HG02588 (cell line): ENCODE data around the gene ID1.
"Not testable (repeated sequence)": the region's sequence is repeated elsewhere in the genome, so short reads cannot be mapped to it uniquely, and the experiment has no call there.

Experiments
- ATAC-seq: cut with Tn5 transposase; IDR thresholded peaks from one replicate; pipeline ENCODE4 v1.9.1; 2021; ENCODE audit warnings: mild to moderate bottlenecking, moderate library complexity; ENCODE audit not compliant: unreplicated experiment

Gene ID1

DNA sequence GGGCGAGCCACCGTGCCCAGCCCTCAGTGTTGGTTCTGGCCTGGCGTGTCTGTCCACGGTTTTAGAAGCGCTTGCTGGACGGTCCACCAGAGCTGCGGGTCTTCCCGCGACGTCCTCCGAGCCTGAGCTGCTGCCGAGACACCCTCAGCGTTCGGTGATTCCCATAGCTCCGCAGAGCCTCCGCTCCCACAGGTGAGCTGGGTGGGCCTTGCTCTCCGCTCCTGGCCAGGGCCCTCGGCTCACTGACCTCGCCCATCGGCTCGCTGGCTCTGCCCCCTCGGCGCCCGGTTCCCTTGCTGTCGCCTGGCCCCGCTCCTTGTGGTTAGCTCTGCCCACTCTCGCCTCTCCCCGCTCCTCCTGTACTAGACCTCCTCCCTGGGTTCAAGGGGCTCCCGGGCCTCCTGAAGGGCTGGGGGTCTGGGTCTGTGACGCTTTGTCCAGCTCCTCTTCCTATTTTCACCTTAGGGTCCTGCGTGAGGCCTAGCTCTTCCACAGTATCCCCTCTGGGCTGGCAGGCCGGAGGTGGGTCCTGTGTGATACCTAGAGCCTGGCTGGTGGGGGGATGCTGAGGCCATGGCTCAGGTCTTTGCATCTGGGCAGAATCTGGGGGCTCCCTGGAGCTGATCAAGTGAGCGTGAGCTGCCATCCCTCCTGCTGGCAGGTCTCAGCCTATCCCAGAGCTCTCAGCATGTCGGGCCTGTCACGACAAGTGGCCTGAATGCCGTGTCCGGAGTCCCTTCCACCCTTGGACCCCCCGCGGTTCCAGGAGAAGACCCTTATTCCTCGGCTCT, 27.7 kb downstream of the ID1 start:
- no peak for ATAC-seq

DNA sequence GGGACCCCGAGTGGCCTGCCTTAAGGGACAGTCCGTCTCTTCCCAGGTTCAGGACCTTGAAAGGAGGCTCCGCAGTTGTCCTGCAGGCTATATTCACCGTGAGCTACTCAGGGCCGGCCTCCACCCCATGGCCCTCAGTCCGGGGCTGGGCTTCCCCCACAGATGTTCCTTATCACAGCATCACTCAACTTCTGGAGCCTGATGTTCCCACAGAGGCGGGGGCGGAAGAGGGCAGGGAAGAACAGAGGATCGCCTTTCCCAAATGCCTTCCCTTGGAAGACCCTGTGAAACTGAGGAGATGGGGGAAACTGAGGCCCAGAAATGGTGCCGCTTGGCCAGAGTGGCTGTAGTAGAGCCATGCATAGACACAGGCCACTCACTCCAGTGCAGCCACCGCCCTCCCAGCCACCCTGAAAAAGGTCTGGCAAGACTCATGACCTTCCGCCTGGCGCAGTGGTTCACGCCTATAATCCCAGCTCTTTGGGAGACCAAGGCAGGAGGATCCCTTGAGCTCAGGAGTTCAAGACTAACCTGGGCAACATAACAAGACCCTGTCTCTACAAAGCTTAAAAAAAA, 28.3 kb downstream of the ID1 start:
- ATAC-seq, result no peak

DNA sequence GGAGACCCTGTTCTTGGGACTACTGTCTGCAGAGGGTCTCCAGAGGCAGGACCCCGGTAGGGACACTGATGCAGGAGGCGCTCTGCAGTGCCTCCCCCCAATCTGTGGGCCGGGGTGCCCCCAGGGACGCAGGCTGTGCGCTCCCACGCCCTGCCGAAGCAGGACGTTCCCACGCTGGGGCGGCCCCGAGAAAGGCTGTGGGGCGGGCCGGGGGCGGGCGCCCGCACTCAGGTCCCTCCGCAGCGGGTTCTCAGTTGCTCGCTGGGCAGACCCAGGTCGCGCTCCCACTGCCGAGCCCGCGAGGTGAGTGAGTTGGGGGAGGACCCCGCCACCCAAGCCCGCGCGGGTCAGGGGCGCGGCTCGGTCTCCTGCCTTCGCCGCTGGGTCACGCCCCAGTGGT, 32.6 kb downstream of the ID1 start, which contains the start of gene COX4I2:
Gene COX4I2, plus strand, starts transcription at position 253 of the 400 bp plus-strand sequence. CDS start 1,106 bp downstream, outside the sequence.
- no peak for ATAC-seq

DNA sequence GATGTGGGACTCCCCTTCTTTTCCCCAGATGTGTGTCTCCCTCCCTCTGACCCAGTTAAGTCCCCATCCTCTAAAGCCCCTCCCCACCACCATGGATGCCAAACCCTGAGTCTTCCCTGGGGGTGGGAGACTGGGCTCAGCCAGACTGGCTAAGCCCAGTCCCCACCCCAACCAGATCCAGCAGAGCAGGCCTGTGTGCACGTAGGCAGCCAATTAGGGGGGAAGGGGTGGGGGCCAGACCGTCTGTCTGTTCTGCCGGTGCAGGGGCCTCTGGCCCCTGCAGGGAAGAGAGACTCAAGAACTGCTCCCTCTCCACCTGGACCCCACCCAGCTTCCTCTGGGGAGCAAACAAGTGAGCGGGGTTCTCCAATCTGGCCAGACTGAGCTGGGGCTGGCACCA, 33.2 kb downstream of the ID1 start:
- ATAC-seq, result no peak

DNA sequence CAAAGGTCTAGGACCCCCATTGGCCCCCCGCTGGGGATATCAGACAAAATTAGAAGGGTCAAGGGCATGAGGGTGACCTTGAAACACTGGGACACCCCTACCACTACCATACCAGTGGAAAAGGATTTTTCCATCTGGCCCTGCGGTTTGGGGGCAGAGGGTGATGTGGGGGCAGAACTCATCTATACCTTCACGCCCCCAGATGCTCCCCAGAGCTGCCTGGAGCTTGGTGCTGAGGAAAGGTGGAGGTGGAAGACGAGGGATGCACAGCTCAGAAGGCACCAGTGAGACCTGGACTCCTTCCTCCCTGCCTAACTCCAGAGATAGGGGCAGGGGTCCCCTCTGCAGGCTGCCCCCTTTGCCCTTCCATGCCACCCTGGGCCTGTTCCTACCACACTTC, 33.7 kb downstream of the ID1 start:
- no peak for ATAC-seq

DNA sequence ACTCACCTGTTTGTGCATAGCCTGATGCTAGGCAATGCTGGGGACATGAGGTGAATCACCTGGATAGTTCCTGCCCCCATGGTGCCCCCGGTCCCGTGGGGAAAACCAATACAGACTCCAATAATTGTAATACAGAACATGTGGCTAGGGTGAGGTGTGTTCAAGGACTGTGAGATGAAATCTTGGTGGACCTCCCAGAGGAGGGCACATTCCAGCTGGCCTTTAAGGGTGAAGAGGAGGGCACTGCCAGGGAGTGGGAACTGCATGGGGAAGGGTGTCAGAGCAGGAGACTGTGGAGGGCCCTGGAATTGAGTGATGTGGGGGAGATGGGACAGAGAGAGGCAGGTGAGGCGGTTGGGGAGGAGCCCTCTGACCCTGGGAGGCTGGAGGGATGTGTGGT, 35.2 kb downstream of the ID1 start:
- no peak for ATAC-seq

DNA sequence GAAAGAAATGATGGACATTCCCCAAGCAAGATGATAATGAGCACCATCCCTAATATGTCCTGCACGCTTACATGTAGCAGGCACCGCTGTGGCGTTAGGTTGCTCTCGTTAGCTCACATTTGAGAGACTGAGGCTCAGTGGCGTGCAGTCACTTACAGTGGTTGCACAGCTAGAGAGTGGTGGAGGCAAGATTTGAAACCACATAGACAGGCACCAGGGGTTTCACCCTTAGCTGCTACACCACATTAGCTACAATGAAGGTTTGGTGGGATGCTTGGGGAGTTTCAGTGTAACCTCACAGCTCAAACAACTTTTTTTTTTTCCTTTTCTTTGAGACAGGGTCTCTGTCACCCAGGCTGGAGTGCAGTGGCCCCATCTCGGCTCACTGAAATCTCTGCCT, 36.3 kb downstream of the ID1 start:
- no peak for ATAC-seq

DNA sequence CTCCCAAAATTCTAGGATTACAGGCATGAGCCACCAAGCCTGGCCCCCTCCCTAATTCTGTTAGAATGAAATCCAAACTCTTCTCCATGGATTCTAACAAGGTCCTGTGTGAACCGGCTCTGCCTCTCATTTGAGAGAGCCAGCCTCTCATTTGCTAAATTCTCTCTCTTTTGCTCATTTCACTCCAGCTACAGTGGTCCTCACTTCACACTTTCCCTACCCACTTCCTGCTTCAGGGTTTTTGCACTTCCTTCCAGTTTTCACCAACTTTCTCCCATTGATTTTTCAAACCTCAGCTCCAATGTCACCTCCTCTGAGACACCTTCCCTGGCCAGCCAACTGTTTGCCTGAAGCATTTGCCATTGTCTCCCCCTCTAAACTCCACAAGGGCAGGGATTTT, 37.7 kb downstream of the ID1 start:
- no peak for ATAC-seq

DNA sequence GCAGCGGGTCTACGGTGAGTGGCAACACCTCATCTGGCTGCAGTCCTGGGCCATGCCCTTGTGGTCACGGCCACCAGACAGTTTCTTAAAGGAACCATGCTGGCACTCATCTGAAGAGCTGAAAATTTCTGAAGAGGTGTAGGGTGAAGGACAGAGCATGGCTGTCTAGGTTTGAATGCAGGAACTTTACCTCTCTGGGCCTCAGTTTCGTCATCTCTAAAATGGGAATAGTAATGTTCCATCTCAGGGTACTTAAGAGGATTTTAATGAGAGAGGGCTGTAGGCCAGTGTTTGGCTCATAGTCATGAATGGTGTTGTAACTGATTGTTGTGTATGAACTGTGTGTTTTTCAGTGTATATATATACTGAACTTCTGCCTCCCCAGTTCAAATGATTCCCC, 38.4 kb downstream of the ID1 start:
- ATAC-seq, result no peak

DNA sequence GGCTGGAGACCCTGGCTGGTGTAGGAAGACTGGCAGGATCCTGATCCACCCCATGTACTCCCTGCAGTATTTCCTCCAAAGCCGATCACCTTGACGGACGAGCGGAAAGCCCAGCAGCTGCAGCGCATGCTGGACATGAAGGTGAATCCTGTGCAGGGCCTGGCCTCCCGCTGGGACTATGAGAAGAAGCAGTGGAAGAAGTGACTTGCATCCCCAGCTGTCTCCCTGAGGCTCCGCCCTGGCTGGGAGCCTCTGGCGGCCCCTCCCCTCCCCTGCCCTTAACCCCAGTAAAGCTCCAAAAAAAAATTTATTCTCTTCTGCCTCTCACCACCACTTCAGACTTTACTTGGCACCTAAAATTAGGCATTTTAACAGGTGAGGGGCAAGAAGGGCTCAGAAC, 39.6 kb downstream of the ID1 start:
- ATAC-seq, result no peak

DNA sequence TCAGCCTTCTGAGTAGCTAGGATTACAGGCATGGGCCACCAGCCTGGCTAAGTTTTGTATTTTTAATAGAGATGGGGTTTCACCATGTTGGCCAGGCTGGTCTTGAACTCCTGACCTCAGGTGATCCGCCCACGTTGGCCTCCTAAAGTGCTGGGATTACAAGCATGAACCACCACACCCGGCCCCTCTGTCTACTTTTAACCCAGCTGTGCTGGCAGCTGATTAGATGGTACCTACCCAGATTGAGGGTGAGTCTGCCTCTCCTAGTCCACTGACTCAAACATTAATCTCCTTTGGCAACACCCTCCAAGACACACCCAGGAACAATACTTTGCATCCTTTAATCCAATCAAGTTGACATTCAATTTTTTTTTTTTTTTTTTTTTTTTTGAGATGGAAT, 43.0 kb downstream of the ID1 start:
- ATAC-seq, result not testable (repeated sequence)

DNA sequence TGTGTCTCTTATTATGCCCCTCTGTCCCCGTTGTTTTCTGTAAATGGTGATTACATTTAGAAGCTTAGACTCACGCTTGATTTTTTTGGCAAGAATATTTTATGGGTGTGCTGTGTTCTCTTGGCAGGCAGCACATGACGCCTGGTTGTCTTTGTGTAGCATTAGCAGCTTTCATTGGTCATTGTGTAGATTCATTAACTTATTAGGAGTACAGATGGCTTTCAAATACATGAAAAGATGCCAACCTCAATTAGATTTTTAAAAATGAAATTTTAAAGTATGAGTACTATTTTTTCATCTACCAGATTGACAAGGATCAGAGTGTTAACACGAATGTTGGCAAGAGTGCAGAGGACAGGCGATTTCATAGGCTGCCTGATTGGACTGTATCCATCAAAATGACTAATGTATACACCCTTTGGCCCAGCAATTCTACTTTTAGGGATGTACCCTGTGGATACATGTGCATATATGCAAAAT, 47.9 kb downstream of the ID1 start:
- ATAC-seq, result no peak

DNA sequence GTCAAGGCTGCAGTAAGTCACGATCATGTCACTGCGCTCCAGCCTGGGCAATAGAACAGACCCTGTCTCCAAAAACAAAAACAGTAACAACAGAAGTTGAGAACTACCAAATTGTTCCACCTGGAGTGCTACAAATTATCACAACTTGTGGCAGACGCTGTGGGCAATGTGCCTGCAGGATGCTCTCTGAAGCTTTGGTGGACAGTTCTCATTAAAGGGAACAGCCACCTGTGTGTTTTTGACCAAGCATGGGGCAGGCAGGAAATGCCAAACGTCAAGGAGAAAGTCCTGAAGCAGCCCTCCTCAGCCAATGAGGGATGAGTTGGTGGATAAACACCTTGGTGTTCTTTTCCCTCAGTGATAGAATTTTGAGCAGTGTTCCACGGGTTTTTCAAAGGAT, 48.5 kb downstream of the ID1 start:
- no peak for ATAC-seq

DNA sequence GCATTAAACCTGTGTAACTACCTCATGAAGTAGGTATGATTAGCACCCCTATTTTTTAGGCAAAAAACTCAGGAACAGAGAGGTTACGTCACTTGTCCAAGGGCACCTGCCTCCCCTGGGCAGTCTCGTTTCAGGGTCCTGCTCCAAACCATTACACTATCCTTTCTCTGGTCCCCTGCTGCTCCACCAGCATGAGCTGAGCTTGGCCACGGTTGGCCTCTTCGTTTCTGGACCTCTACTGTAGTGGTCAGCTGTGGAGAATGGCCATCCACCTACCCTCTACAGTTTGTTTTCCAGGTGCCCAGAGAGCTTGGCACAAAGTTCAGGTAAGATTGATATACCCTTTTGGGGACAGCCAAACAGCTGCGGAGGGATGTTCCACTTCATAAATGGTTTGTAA, 49.4 kb downstream of the ID1 start:
- no peak for ATAC-seq
